Astrocyte of the cerebellum (primary cell): ENCODE measurements around the gene TBKBP1.

Source experiments
- DNase-seq: peaks from one replicate; pipeline ENCODE4 v3.0.0-alpha.2; 2011; ENCODE audit warnings: low read depth
- H3K4me3 ChIP-seq: 2 replicates; pipeline ENCODE4 v1.5.1; 2011; ENCODE audit warnings: mild to moderate bottlenecking, low read depth, low read length, moderate library complexity
- in situ Hi-C: cut with HindIII; loops from 2 replicates; pipeline ENCODE4 v1.10.0; 2017; ENCODE audit warnings: low sequenced_read_pairs
- TF ChIP-seq, protein P1 (sequence below): IDR thresholded peaks from 2 replicates; pipeline ENCODE4 v1.5.1; 2012; ENCODE audit warnings: low read length, low read depth, moderate library complexity, mild to moderate bottlenecking; ENCODE audit errors: missing control alignments

The TBKBP1 gene

DNA sequence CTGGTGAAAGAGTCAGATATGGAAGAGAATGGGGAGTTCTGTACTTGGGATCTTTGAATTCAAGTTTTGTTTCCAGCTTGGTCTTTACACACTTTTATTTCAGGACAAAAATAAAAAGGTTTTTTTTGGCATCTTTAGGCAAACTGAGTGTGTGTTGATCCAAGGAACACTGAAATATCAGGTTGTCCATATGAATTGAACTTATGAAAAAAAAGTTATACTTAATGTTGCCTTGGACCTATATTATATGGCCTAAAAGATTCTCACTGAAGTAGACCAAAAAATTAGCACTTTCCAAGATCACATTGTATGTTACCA lies 29.4 kb upstream of the TBKBP1 start:
- in situ Hi-C loops, result no loop called here
- H3K4me3 ChIP-seq, result no peak overlapping the region
- DNase-seq, result no peak
- TF ChIP-seq, protein P1, sequence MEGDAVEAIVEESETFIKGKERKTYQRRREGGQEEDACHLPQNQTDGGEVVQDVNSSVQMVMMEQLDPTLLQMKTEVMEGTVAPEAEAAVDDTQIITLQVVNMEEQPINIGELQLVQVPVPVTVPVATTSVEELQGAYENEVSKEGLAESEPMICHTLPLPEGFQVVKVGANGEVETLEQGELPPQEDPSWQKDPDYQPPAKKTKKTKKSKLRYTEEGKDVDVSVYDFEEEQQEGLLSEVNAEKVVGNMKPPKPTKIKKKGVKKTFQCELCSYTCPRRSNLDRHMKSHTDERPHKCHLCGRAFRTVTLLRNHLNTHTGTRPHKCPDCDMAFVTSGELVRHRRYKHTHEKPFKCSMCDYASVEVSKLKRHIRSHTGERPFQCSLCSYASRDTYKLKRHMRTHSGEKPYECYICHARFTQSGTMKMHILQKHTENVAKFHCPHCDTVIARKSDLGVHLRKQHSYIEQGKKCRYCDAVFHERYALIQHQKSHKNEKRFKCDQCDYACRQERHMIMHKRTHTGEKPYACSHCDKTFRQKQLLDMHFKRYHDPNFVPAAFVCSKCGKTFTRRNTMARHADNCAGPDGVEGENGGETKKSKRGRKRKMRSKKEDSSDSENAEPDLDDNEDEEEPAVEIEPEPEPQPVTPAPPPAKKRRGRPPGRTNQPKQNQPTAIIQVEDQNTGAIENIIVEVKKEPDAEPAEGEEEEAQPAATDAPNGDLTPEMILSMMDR, result no peak

DNA sequence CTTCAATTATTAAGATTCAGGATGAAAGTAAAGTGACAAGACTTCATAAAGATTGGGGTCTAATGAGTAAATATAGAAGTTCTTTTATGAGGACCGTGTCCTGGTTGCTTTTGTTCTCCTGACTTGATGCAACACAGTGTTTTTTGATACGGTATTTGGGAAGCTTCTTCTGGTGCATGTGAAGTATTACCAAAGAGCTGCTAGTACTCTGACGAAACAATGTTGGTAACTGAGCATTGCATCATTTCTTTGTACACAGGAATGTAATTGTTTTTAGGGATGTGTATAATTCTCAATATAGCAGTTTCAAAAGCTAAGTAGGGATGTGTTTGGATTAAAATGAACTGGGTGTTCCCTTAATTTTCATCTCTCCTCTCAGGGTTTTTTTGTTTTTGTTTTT lies 28.3 kb upstream of the TBKBP1 start:
- DNase-seq, result no peak
- in situ Hi-C loops, result no loop called here
- no peak overlapping the region for H3K4me3 ChIP-seq
- TF ChIP-seq, protein P1, result no peak

DNA sequence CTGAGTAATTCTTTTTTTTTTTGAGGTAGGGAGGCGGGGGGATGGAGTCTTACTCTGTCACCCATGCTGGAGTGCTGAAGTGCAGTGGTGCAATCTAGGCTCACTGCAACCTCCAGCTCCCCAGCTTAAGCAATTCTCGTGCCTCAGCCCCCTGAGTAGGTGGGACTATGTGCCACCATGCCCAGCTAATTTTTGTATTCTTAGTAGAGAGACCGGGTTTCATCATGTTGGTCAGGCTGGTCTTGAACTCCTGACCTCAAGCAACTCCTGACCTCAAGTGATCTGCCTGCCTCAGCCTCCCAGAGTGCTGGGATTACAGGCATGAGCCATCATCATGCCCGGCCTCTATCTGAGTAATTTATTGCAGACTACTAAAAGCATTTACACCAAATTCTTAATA lies 24.9 kb upstream of the TBKBP1 start:
- in situ Hi-C loops, result no loop called here
- no peak for DNase-seq
- TF ChIP-seq, protein P1, result no peak
- H3K4me3 ChIP-seq, result no peak overlapping the region

DNA sequence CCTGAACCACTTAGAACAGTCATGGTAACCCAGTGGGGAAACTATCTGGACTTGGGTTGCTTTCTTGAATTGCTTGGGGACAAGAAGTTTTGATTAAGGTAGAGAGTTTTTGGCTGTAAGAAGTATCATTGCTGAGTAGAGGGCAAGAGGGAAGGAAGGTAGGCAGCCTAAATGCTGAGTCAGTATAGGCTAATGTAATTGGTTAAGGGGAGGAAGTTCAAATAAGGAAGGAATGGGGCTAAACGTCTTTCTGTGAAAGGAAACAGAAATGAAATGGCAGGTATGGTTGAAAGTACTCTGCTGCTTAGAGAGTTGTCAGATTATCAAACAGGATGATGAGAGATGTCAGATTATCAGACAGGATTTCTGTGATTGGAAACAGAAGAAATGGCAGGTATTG lies 23.9 kb upstream of the TBKBP1 start:
- H3K4me3 ChIP-seq, result no peak overlapping the region
- TF ChIP-seq, protein P1, result no peak
- in situ Hi-C loops, result no loop called here
- no peak for DNase-seq

DNA sequence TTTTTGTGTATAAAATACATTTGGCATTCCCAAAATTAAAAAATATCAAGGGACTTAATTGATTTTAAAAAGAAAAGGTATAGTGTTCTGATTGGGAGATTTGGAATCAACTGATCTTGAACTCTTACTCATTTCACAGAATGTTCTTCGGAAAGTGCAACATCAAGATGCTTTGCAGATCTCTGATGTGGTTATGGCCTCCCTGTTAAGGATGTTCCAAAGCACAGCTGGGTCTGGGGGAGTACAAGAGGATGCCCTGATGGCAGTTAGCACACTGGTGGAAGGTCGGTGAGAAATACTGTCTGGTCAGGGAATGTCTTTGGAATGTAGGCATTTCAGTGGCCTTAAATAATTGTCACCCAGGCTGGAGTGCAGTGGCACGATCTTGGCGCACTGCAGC lies 19.5 kb upstream of the TBKBP1 start:
- H3K4me3 ChIP-seq, result no peak overlapping the region
- TF ChIP-seq, protein P1, result no peak
- in situ Hi-C loops, result no loop called here
- no peak for DNase-seq

DNA sequence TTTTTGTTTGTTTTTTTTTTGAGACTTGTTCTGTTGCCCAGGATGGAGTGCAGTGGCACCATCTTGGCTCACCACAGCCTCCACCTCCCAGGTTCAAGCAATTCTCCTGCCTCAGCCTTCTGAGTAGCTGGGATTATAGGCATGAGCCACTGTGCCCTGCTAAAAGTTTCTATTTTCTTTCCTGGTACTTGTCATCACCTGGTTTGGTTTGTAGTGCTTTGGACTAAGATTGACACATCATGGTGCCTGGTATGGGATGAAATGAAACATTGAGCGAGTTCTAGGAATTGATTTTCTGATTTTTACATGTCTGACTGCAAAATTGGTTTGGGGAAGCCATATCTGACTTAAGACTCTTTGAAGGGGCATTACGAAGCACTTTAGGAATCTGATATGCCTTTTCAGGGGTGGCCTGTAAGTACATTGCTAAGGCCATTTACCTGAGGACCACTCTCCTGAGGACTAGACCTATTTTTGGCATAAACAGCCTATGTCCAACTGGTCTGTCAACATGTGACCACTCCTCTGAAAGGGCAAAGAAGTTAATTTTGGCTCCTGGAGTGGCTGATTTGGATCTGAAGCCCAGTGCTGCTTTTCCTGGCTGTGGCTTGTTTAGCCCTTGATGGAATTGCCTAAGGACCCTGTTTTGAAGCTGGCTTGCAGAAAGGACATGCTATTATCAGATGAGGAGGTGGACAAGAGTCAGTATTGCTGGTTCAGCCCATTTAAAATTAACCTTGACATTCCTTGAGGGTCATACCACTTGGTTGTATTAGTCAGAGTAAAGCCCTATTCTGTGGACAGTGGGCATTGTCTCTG lies 18.4 kb upstream of the TBKBP1 start:
- in situ Hi-C loops, result no loop called here
- TF ChIP-seq, protein P1, result no peak
- DNase-seq, result no peak
- H3K4me3 ChIP-seq, result no peak overlapping the region

DNA sequence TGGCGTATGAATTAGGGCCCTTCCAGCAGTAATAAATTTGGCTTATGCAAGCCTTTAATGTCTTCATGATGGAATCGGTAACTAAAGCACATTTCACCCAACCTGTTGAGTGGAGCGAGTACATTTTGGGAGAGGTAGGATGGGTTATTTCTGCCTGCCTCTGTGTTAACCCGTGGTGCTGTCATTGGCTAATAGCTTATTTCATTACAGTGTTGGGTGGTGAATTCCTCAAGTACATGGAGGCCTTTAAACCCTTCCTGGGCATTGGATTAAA lies 17.8 kb upstream of the TBKBP1 start:
- H3K4me3 ChIP-seq, result no peak overlapping the region
- no peak for DNase-seq
- in situ Hi-C loops, result no loop called here
- TF ChIP-seq, protein P1, result no peak
